Measurements from ENCODE around the gene MORF4L1.
"Not testable (repeated sequence)": the region's sequence is repeated elsewhere in the genome, so short reads cannot be mapped to it uniquely, and the experiment has no call there.

DNA sequence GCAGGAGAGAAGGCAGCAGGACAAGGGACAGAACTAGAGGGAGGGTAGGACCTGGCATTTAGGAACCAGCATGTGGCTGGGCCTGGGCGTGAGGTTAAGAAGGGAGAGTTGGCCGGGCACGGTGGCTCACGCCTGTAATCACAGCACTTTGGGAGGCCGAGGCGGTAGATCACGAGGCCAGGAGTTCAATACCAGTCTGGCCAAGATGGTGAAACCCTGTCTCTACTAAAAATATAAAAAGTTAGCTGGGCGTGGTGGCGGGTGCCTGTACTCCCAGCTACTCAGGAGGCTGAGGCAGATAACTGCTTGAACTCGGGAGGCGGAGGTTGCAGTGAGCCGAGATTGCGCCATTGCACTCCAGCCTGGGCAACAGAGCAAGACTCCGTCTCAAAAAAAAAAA is 55.5 kb downstream of the MORF4L1 start:
- TF ChIP-seq, protein P1, sequence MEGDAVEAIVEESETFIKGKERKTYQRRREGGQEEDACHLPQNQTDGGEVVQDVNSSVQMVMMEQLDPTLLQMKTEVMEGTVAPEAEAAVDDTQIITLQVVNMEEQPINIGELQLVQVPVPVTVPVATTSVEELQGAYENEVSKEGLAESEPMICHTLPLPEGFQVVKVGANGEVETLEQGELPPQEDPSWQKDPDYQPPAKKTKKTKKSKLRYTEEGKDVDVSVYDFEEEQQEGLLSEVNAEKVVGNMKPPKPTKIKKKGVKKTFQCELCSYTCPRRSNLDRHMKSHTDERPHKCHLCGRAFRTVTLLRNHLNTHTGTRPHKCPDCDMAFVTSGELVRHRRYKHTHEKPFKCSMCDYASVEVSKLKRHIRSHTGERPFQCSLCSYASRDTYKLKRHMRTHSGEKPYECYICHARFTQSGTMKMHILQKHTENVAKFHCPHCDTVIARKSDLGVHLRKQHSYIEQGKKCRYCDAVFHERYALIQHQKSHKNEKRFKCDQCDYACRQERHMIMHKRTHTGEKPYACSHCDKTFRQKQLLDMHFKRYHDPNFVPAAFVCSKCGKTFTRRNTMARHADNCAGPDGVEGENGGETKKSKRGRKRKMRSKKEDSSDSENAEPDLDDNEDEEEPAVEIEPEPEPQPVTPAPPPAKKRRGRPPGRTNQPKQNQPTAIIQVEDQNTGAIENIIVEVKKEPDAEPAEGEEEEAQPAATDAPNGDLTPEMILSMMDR (IDR thresholded peaks at IDR 0.05; ENCODE audit: insufficient read depth, low read length, poor library complexity, severe bottlenecking): not testable (repeated sequence)
- TF ChIP-seq EZH2phosphoT487 (conservative IDR thresholded peaks at IDR 0.05; ENCODE audit: low read length): not testable (repeated sequence)

Measured in SU-DHL-6 (cell line).